GM23248 (cell line): ENCODE results near the gene S100A9.

ENCODE experiments used
- EZH2 ChIP-seq: fragments of 200-600 bp; sonication (generic); IDR thresholded peaks from 2 replicates; pipeline ENCODE4 v1.6.1; 2018; ENCODE audit warnings: antibody characterized with exemption, mild to moderate bottlenecking; ENCODE audit not compliant: insufficient read depth, poor library complexity, severe bottlenecking
- EZH2phosphoT487 ChIP-seq: fragments of 200-600 bp; sonication (generic); IDR thresholded peaks from 2 replicates; pipeline ENCODE4 v1.6.1; 2018; ENCODE audit warnings: antibody characterized with exemption, moderate library complexity, mild to moderate bottlenecking, low read depth; ENCODE audit not compliant: insufficient read depth

- TF ChIP-seq EZH2phosphoT487: no peak
- no peak for TF ChIP-seq EZH2
Observed at GRCh38 chr1:153360592-153361479, 3.2 kb downstream of the S100A9 start.
